ENCODE measurements around the gene CRYBA2. TPM values are rescaled to one million over a fixed set of nuclear protein-coding genes. Genes with fewer than 3 reads are reported as not detected.
A peak's percentile ranks its signal among the peaks of the same experiment; 100 is the strongest.

Gene CRYBA2, protein sequence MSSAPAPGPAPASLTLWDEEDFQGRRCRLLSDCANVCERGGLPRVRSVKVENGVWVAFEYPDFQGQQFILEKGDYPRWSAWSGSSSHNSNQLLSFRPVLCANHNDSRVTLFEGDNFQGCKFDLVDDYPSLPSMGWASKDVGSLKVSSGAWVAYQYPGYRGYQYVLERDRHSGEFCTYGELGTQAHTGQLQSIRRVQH
- 13.3 TPM for polyA plus RNA-seq
- long read RNA-seq, donor 1, transcript CRYBA2-202 (5 exons, 708 nt) = major isoform, 11 of 16 reads
- long read RNA-seq, donor 1, partial matches to known transcripts = 0 of 16 reads
- long read RNA-seq, donor 1, other reads (novel, unspliced or antisense) = 0 of 16 reads
- long read RNA-seq, donor 2, partial matches to known transcripts = 0 of 5 reads
- long read RNA-seq, donor 2, other reads (novel, unspliced or antisense) = 0 of 5 reads
- long read RNA-seq, donor 3 = 0 reads
- long read RNA-seq, donor 4 = 0 reads
- long read RNA-seq, donor 5, partial matches to known transcripts = 0 of 7 reads
- long read RNA-seq, donor 5, other reads (novel, unspliced or antisense) = 0 of 7 reads
- long read RNA-seq, donor 6, partial matches to known transcripts = 0 of 4 reads
- long read RNA-seq, donor 6, other reads (novel, unspliced or antisense) = 0 of 4 reads
- long read RNA-seq, donor 7 = 0 reads
- long read RNA-seq, donor 8, transcript CRYBA2-202 (5 exons, 708 nt) = major isoform, 5 of 7 reads
- long read RNA-seq, donor 8, partial matches to known transcripts = 0 of 7 reads
- long read RNA-seq, donor 8, other reads (novel, unspliced or antisense) = 0 of 7 reads
- long read RNA-seq, donor 9, transcript CRYBA2-202 (5 exons, 708 nt) = major isoform, 7 of 9 reads
- long read RNA-seq, donor 9, partial matches to known transcripts = 0 of 9 reads
- long read RNA-seq, donor 9, other reads (novel, unspliced or antisense) = 0 of 9 reads
- long read RNA-seq, donor 10, transcript CRYBA2-202 (5 exons, 708 nt) = major isoform, 6 of 11 reads
- long read RNA-seq, donor 10, partial matches to known transcripts = 0 of 11 reads
- long read RNA-seq, donor 10, other reads (novel, unspliced or antisense) = 0 of 11 reads
- long read RNA-seq, donor 11, transcript CRYBA2-202 (5 exons, 708 nt) = major isoform, 6 of 9 reads
- long read RNA-seq, donor 11, partial matches to known transcripts = 0 of 9 reads
- long read RNA-seq, donor 11, other reads (novel, unspliced or antisense) = 0 of 9 reads

DNA sequence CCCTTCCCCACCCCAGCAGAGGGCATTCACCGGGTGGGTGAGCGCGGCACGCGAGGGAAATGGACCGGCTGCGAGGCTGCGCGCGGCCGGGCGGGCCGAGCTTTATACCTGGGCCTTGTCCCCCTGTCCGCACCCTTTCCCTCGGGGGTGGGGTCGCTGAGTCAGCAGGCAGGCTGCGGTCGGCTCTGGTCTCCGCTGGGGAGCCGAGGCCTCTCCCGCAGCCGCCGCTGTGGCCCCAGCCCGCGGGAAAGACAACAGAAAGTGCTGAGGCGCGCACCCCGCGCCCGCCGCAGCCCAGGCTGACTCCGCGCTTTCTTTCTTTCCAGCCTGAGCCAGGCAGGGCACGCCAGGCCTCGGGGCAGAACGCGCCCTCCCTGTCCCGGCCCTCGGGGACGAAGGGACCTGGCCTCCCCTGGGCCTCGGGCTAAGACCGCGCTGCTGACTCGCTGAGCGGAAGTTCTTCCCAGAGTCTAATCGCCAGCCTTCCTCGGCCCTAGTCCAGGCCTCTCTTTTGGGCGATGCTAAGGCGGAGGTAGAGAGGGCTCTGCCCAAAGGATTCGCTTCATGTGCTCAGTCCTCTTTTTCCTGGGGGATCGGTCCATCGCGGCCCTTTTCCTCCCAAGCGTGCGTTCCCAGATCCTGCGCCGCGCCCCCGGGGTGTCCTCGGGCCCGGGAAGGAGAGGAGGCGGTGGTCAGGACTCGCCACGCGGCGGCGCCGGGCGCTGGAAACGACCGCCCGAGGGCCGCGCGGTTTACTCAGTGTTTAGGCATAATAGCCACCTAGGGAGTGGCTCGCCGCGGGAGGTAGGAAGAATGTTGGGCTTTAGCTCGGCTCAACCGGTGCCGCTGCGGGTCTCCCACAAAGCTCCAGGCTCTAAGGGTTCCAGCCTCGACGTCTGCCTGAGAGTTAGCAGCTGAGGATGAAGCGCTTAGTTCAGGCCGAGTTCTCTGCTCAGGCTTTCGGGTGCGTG lies at the start of gene CRYBA2:
Gene CRYBA2, minus strand, starts transcription at position 78 of the 971 bp plus-strand sequence. CDS start 246 bp downstream, outside the sequence.
- Histone ChIP-seq H3K9me3 (ENCODE audit: control insufficient read depth, low read depth, low read length) (peaks cover 12% of the 10 kb centered on the region), H3K27me3 (ENCODE audit: control insufficient read depth, insufficient read depth, low read length) (peaks cover 92% of the 10 kb centered on the region), H3K36me3 (ENCODE audit: control insufficient read depth, insufficient read depth, low read length) (no peaks in the 10 kb centered on the region), H3K4me1 (ENCODE audit: control insufficient read depth, insufficient read depth, low read length) (peaks cover 16% of the 10 kb centered on the region), H3K27ac (ENCODE audit: low read length) (no peak within 1 kb of the TSS), H3K4me3 (ENCODE audit: low read length) (peak within 1 kb of the TSS; percentile 5)
- peak in 1 of 2 donors; percentile 53 for DNase-seq
- WGBS (ENCODE audit: insufficient coverage, low lambda C conversion rate) = no CpG with 5 or more reads among the region's 88 CpGs

DNA sequence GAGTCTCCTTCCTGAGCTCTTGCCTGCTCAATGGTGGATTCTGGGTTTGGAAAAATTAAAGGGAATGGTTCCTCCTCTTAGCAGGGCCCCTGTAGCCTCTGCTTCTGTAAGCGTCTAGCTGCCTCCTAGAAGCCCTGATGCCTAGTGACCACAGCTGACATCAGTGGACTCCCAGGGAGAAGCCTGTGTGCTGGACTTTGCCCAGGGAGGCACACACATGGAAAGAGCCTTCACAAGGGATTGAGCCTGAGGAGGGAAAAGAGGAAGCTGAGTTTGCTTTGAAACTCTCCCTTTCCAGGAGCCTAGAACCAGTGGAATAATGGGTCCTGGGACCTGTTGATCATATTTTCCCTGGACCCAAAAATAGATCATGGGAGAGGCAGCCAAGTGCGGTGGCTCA lies 49.5 kb upstream of the CRYBA2 start:
- H3K27ac ChIP-seq (ENCODE audit: low read length) = peak overlapping the region; percentile 24
- H3K4me1 ChIP-seq (ENCODE audit: control insufficient read depth, insufficient read depth, low read length) = peaks cover 31% of the 10 kb centered on the region
- peak; percentile 73 to 85 for DNase-seq
- no peaks in the 10 kb centered on the region for H3K9me3 ChIP-seq (ENCODE audit: control insufficient read depth, low read depth, low read length)
- H3K4me3 ChIP-seq (ENCODE audit: low read length) = no peak overlapping the region
- no CpG with 5 or more reads among the region's 2 CpGs for WGBS (ENCODE audit: insufficient coverage, low lambda C conversion rate)
- H3K27me3 ChIP-seq (ENCODE audit: control insufficient read depth, insufficient read depth, low read length) = peaks cover 6% of the 10 kb centered on the region
- H3K36me3 ChIP-seq (ENCODE audit: control insufficient read depth, insufficient read depth, low read length) = no peaks in the 10 kb centered on the region

DNA sequence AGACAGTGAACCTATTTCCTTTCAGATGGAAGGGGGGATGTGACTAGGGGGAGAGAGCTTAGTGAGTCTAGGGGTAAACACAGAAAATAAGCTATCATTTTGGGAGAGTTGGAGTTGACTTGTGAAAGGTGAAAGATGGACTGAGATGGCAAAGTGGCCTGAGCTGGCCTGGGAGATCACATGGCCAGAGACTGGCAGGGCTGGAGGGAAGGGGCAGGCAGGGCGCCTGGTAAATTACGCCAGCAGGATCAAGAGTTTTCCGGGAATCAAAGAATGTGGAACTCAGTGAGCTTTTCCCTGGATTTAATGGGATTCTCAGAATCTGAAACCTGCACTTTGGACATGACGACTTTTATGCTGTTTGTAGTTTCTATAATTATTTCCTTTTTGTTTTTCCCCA lies 48.9 kb upstream of the CRYBA2 start:
- WGBS (ENCODE audit: insufficient coverage, low lambda C conversion rate) = no CpG with 5 or more reads among the region's 4 CpGs
- Histone ChIP-seq H3K9me3 (ENCODE audit: control insufficient read depth, low read depth, low read length) (no peaks in the 10 kb centered on the region), H3K4me1 (ENCODE audit: control insufficient read depth, insufficient read depth, low read length) (peaks cover 35% of the 10 kb centered on the region), H3K27me3 (ENCODE audit: control insufficient read depth, insufficient read depth, low read length) (peaks cover 6% of the 10 kb centered on the region), H3K36me3 (ENCODE audit: control insufficient read depth, insufficient read depth, low read length) (no peaks in the 10 kb centered on the region), H3K4me3 (ENCODE audit: low read length) (no peak overlapping the region), H3K27ac (ENCODE audit: low read length) (peak overlapping the region; percentile 18)
- DNase-seq = no peak

DNA sequence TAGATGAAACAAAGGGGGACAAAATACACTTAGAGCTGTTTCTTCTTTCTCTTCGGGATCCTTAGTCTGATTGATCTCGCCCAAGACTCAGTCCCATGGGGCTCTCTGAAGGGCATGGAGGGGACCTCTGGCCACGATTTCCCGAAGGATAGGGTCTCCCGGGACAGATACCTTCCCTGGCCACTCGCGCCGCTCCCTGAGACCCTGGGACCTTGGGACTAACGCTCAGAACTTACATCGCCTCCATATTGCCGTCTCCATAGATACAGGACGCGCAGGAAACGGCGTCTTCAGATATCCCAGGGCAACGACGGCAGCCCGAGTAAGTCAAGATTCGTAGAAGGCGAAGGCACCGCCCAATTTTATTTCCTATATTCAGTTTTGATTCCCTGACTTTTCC lies 48.0 kb upstream of the CRYBA2 start, which contains the start of gene CFAP65:
Gene CFAP65, minus strand, starts transcription at position 265 of the 400 bp plus-strand sequence. CDS start 2,468 bp downstream, outside the sequence.
- H3K4me1 ChIP-seq (ENCODE audit: control insufficient read depth, insufficient read depth, low read length) = peaks cover 35% of the 10 kb centered on the region
- peak; percentile 34 to 61 for DNase-seq
- peaks cover 6% of the 10 kb centered on the region for H3K27me3 ChIP-seq (ENCODE audit: control insufficient read depth, insufficient read depth, low read length)
- no peaks in the 10 kb centered on the region for H3K9me3 ChIP-seq (ENCODE audit: control insufficient read depth, low read depth, low read length)
- no peaks in the 10 kb centered on the region for H3K36me3 ChIP-seq (ENCODE audit: control insufficient read depth, insufficient read depth, low read length)
- peak within 1 kb of the TSS; percentile 18 for H3K27ac ChIP-seq (ENCODE audit: low read length)
- WGBS (ENCODE audit: insufficient coverage, low lambda C conversion rate) = no CpG with 5 or more reads among the region's 21 CpGs
- H3K4me3 ChIP-seq (ENCODE audit: low read length) = peak within 1 kb of the TSS; percentile 17

DNA sequence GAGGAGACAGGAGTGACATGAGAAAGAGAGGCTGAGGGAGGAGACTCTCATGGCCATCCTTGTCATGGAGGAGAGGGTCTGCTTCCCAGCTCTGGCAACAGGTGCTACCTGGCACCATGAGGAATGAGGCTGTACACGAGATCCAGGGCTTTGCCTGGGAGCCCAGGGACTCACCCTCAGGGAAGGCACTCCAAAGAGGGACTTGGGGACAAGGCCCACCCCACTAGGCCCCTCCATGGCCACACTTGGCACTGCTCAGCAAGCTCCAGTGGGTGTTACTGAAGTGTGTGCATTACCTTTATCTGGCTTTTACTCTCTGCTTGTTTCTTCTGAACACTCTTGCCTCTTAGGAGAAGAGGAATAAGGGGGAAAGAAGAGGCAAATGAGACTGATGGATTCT lies 45.4 kb upstream of the CRYBA2 start:
- no CpG with 5 or more reads among the region's 1 CpG for WGBS (ENCODE audit: insufficient coverage, low lambda C conversion rate)
- H3K27me3 ChIP-seq (ENCODE audit: control insufficient read depth, insufficient read depth, low read length) = peaks cover 6% of the 10 kb centered on the region
- no peak for DNase-seq
- H3K4me3 ChIP-seq (ENCODE audit: low read length) = no peak overlapping the region
- H3K36me3 ChIP-seq (ENCODE audit: control insufficient read depth, insufficient read depth, low read length) = no peaks in the 10 kb centered on the region
- peaks cover 34% of the 10 kb centered on the region for H3K4me1 ChIP-seq (ENCODE audit: control insufficient read depth, insufficient read depth, low read length)
- H3K27ac ChIP-seq (ENCODE audit: low read length) = no peak overlapping the region
- H3K9me3 ChIP-seq (ENCODE audit: control insufficient read depth, low read depth, low read length) = no peaks in the 10 kb centered on the region

DNA sequence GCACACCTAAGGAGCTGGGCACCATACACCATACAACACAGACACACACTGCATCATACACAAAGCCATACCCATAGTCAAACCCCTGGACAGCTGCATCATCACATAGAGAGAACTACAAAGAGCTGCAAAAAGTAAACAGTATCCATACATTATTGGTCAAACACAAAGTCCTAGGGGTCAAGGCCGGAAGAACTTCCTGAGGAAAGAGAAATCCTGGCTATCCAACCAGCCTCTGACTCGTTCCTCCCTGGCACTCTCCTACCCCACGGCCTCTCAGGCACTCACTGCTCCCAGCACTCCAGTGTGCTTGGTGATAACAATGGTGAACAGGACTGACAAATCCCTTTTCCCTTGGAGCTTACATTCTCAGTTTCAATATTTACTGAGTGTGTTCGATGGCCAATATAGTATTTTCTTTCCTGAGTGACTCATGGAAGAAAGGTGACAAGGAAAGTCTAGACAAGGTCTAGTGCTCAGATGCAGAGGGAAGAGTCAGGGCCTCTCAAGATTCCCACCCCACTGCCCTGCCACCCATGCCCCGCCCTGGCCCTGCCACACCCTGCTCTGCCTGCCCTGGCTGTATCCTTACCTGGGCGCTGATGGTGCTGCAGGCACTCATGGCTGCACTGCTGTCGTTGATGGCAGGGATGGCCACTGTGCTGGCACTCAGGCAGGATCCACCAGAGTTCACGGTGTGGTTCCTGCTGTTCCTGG lies 44.7 kb upstream of the CRYBA2 start:
- H3K36me3 ChIP-seq (ENCODE audit: control insufficient read depth, insufficient read depth, low read length) = no peaks in the 10 kb centered on the region
- no CpG with 5 or more reads among the region's 8 CpGs for WGBS (ENCODE audit: insufficient coverage, low lambda C conversion rate)
- no peak overlapping the region for H3K4me3 ChIP-seq (ENCODE audit: low read length)
- H3K4me1 ChIP-seq (ENCODE audit: control insufficient read depth, insufficient read depth, low read length) = peaks cover 28% of the 10 kb centered on the region
- peak in 1 of 2 donors; percentile 56 for DNase-seq
- no peaks in the 10 kb centered on the region for H3K9me3 ChIP-seq (ENCODE audit: control insufficient read depth, low read depth, low read length)
- H3K27me3 ChIP-seq (ENCODE audit: control insufficient read depth, insufficient read depth, low read length) = peaks cover 6% of the 10 kb centered on the region
- H3K27ac ChIP-seq (ENCODE audit: low read length) = no peak overlapping the region

DNA sequence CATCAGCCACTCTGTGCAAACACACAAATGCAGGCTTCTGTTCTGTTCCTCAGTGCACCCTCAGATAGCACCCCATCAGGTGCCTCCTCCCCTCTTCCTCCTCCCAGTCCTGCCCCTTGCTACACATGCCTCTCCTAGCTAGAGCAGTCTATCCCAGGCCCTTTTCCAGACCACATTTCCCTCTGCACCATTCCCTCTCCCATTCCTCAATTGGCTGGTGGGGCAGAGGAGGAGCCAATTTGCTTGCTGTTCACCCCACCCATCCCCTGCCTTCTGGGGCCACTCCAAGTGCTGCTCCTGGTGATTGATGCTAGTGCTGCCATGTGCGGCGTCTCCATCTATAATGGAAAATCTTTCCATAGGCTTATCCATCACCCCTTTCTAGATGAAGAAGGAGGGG lies 42.7 kb upstream of the CRYBA2 start:
- no peaks in the 10 kb centered on the region for H3K36me3 ChIP-seq (ENCODE audit: control insufficient read depth, insufficient read depth, low read length)
- H3K4me3 ChIP-seq (ENCODE audit: low read length) = no peak overlapping the region
- no peaks in the 10 kb centered on the region for H3K9me3 ChIP-seq (ENCODE audit: control insufficient read depth, low read depth, low read length)
- peaks cover 12% of the 10 kb centered on the region for H3K27me3 ChIP-seq (ENCODE audit: control insufficient read depth, insufficient read depth, low read length)
- peaks cover 12% of the 10 kb centered on the region for H3K4me1 ChIP-seq (ENCODE audit: control insufficient read depth, insufficient read depth, low read length)
- H3K27ac ChIP-seq (ENCODE audit: low read length) = no peak overlapping the region
- no peak for DNase-seq
- no CpG with 5 or more reads among the region's 2 CpGs for WGBS (ENCODE audit: insufficient coverage, low lambda C conversion rate)

DNA sequence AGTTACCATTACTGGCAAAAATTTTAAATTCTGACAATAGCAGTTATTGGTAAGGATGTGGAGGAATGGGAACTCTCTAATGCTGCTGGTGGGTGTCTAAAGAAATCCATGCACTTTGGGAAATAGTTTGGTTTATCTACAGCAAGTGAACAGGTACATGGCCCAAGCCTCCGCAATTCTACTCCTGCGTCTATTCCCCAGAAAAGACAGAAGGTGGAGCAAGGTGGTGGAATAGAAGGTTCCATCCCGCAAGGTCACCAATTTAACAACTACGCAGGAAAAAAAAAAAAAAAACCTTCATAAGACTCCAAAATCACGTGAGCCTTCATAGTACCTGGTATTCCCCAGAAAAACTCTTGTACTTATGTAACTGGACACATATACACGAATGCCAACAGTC lies 41.6 kb upstream of the CRYBA2 start:
- Histone ChIP-seq H3K36me3 (ENCODE audit: control insufficient read depth, insufficient read depth, low read length) (no peaks in the 10 kb centered on the region), H3K27me3 (ENCODE audit: control insufficient read depth, insufficient read depth, low read length) (peaks cover 6% of the 10 kb centered on the region), H3K27ac (ENCODE audit: low read length) (no peak overlapping the region), H3K9me3 (ENCODE audit: control insufficient read depth, low read depth, low read length) (no peaks in the 10 kb centered on the region), H3K4me1 (ENCODE audit: control insufficient read depth, insufficient read depth, low read length) (peaks cover 12% of the 10 kb centered on the region), H3K4me3 (ENCODE audit: low read length) (no peak overlapping the region)
- peak in 1 of 2 donors; percentile 17 for DNase-seq
- WGBS (ENCODE audit: insufficient coverage, low lambda C conversion rate) = no CpG with 5 or more reads among the region's 6 CpGs
